ENCODE data around the gene INTS1.
"Not testable (repeated sequence)": the region's sequence is repeated elsewhere in the genome, so short reads cannot be mapped to it uniquely, and the experiment has no call there.

DNA sequence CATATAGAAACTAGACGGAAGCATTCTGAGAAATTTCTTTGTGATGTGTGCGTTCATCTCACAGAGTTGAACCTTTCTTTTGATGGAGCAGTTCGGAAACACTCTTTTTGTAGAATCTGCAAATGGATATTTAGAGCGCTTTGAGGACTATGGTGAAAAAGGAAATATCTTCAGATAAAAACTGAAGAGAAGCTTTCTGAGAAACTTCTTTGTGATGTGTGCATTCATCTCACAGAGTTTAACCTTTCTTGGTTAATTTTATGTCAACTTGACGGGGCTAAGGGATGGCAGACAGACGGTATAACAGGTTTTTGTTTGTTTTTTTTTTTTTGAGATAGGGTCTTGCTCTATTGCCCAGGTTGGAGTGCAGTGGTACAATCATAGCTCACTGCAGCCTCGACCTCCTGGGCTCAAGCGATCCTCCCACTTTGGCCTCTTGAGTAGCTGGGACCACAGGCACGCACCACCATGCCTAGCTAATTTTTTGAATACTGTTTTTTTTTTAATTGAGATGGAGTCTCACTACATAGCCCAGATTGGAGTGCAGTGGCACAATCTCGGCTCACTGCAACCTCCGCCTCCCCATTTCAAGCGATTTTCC, 15.2 kb upstream of the INTS1 start:
- TF ChIP-seq REST (IDR thresholded peaks at IDR 0.05); CTCF (IDR thresholded peaks at IDR 0.05); PHF8 (IDR thresholded peaks at IDR 0.05; ENCODE audit: borderline replicate concordance, low read depth); ESRRA (IDR thresholded peaks at IDR 0.05; ENCODE audit: borderline replicate concordance, low read length): not testable (repeated sequence)
- 0 out of 2 replicates have a peak, but pooled peaks have one; percentile 16 for TF ChIP-seq EHF (CRISPR knock-in tag; IDR thresholded peaks at IDR 0.05)

Measured in A549 (cell line).